B cell (primary cell): ENCODE data around the gene PROM1. TPM values are rescaled to one million over a fixed set of nuclear protein-coding genes. Genes with fewer than 3 reads are reported as not detected.

ENCODE experiments used
- ATAC-seq: fragments of 200-7000 bp; cut with Tn5 transposase; one replicate; pipeline ENCODE4 v1.10.0; 2021; ENCODE audit warnings: low read depth, mild to moderate bottlenecking, moderate number of reproducible peaks, moderate library complexity
- CTCF ChIA-PET: fragments of 350-600 bp; sonication (Branson Sonifier 250); formaldehyde crosslinking; loops from one replicate; lab custom pipeline; 2021; ENCODE audit warnings: antibody characterized with exemption, inconsistent platforms; lab: Charles Lee
- POLR2A ChIA-PET: fragments of 350-600 bp; sonication (Branson Sonifier 250); formaldehyde crosslinking; loops from one replicate; lab custom pipeline; 2021; ENCODE audit warnings: antibody characterized with exemption; lab: Charles Lee
- DNase-seq: peaks from one replicate; pipeline ENCODE4 v3.0.0; 2013
- H2AFZ ChIP-seq: 2 replicates; pipeline ENCODE4 v1.6.1; 2012; ENCODE audit warnings: mild to moderate bottlenecking, low read depth, low read length; ENCODE audit not compliant: insufficient read depth, poor library complexity, severe bottlenecking
- H3K27ac ChIP-seq, 2 donors: 1 replicate in 1 of 2; 2 replicates in 1 of 2; pipeline ENCODE4 v1.5.1; 2012 to 2013; ENCODE audit warnings: low read length in 2 of 2, mild to moderate bottlenecking in 2 of 2, moderate library complexity in 1 of 2
- H3K27me3 ChIP-seq, 4 experiments: fragments of 200-600 bp in 1 of 4; sonication (generic) in 1 of 4; replicated peaks in 1 of 4; 1 replicate in 2 of 4; 2 replicates in 2 of 4; pipeline versions ENCODE4 v1.6.1 to v1.7.0; 2013 to 2016; ENCODE audit warnings: low read length in 3 of 4, mild to moderate bottlenecking in 2 of 4, mixed read lengths in 1 of 4, moderate library complexity in 1 of 4; ENCODE audit not compliant: insufficient read depth in 4 of 4, control insufficient read depth in 3 of 4; ENCODE audit errors: control extremely low read depth in 1 of 4
- H3K36me3 ChIP-seq, 2 experiments: replicated peaks in 1 of 2; 1 replicate in 1 of 2; 2 replicates in 1 of 2; pipeline versions ENCODE4 v1.6.1 to v1.7.1; 2013; ENCODE audit warnings: low read length in 1 of 2; ENCODE audit not compliant: insufficient read depth in 2 of 2, control insufficient read depth in 1 of 2; ENCODE audit errors: control extremely low read depth in 1 of 2, extremely low read depth in 1 of 2
- H3K4me1 ChIP-seq, 2 donors: fragments of 200-600 bp in 1 of 2; sonication (generic) in 1 of 2; 1 replicate in 1 of 2; 2 replicates in 1 of 2; pipeline versions ENCODE4 v1.5.1 to v1.6.1; 2013 to 2017; ENCODE audit warnings: low read length in 2 of 2; ENCODE audit not compliant: control insufficient read depth in 2 of 2, insufficient read depth in 2 of 2
- H3K4me2 ChIP-seq: replicated peaks from 2 replicates; pipeline ENCODE3; 2012; ENCODE audit warnings: mild to moderate bottlenecking, low read depth, low read length; ENCODE audit not compliant: poor library complexity, severe bottlenecking
- H3K4me3 ChIP-seq, 5 experiments: fragments of 200-600 bp in 1 of 5; sonication (generic) in 1 of 5; 1 replicate in 3 of 5; 2 replicates in 2 of 5; pipeline versions ENCODE4 v1.5.1 to v1.7.0; 2011 to 2016; ENCODE audit warnings: low read length in 4 of 5, mild to moderate bottlenecking in 4 of 5, low read depth in 2 of 5, control low read depth in 1 of 5, moderate library complexity in 1 of 5; ENCODE audit not compliant: insufficient read depth in 1 of 5; ENCODE audit errors: control extremely low read depth in 1 of 5, extremely low read depth in 1 of 5
- H3K79me2 ChIP-seq: fragments of 200-600 bp; sonication (generic); one replicate; pipeline ENCODE4 v1.6.0; 2016; ENCODE audit warnings: low read length; ENCODE audit not compliant: control insufficient read depth, insufficient read depth
- H3K9ac ChIP-seq: fragments of 200-600 bp; sonication (generic); 2 replicates; pipeline ENCODE4 v1.6.1; 2017; ENCODE audit warnings: mild to moderate bottlenecking, low read length, moderate library complexity
- H3K9me3 ChIP-seq, 3 donors: one replicate each; pipeline versions ENCODE4 v1.6.1 to v1.7.1; 2013; ENCODE audit warnings: low read length in 2 of 3; ENCODE audit not compliant: control insufficient read depth in 2 of 3, insufficient read depth in 1 of 3; ENCODE audit errors: control extremely low read depth in 1 of 3
- H4K20me1 ChIP-seq: 2 replicates; pipeline ENCODE4 v1.6.0; 2012; ENCODE audit warnings: mild to moderate bottlenecking, low read length; ENCODE audit not compliant: insufficient read depth, control insufficient read depth, poor library complexity, severe bottlenecking
- H3K27ac Mint-ChIP-seq: one replicate; pipeline ENCODE4 v1.8.0; 2021; ENCODE audit warnings: mixed read lengths
- H3K27me3 Mint-ChIP-seq: one replicate; pipeline ENCODE4 v1.8.0; 2021; ENCODE audit warnings: mixed read lengths
- H3K4me1 Mint-ChIP-seq: one replicate; pipeline ENCODE4 v1.8.0; 2021; ENCODE audit warnings: mixed read lengths
- H3K4me3 Mint-ChIP-seq: one replicate; pipeline ENCODE4 v1.8.0; 2021; ENCODE audit warnings: mixed read lengths
- H3K9me3 Mint-ChIP-seq: one replicate; pipeline ENCODE4 v1.8.0; 2022; ENCODE audit warnings: mixed read lengths; ENCODE audit not compliant: insufficient read depth
- CTCF ChIP-seq: fragments of 200-600 bp; IDR thresholded peaks from one replicate; pipeline ENCODE4 v1.8.0; 2022; ENCODE audit warnings: antibody characterized with exemption, mild to moderate bottlenecking
- EZH2 ChIP-seq: IDR thresholded peaks from 2 replicates; pipeline ENCODE4 v1.6.1; 2012; ENCODE audit warnings: borderline replicate concordance, low read depth, mild to moderate bottlenecking, moderate library complexity, low read length; ENCODE audit not compliant: insufficient read depth, poor library complexity, severe bottlenecking
- WGBS: methylation state at CpG from one replicate; pipeline ENCODE4 v1.1.5; 2013; ENCODE audit warnings: missing lambda C conversion rate; ENCODE audit not compliant: insufficient coverage; 5-methylcytosine and 5-hydroxymethylcytosine counted together
- intact Hi-C: fragments of 100-400 bp; cut with micrococcal nuclease; formaldehyde crosslinking; loops from one replicate; pipeline ENCODE4 v1.10.0; 2022
- polyA plus RNA-seq: library from polyadenylated mRNA; depleted of rRNA; stranded (reverse); fragments of >200 nt; gene quantifications from 2 replicates; pipeline ENCODE4 v1.2.3, GENCODE V29; 2012
- total RNA-seq, 2 donors: library from RNA; stranded (reverse); fragments of 120-200 nt in 1 of 2; gene quantifications; 1 replicate in 1 of 2; 2 replicates in 1 of 2; pipeline versions ENCODE4 v1.2.3 to v1.2.4, GENCODE V29; 2013 to 2022

The PROM1 gene
- total and polyA plus RNA-seq, 2 donors (not counting 1 experiment from before 2014, with no cell fraction given), result 0.04 TPM; not detected in 1

- Histone ChIP-seq H3K9me3 (peaks cover 0 to 6% (median 0%) of the 10 kb centered on the region in 3 donors), H3K9ac (no peak overlapping the region), H4K20me1 (no peaks in the 10 kb centered on the region), H3K36me3 (no peaks in the 10 kb centered on the region), H3K27ac (no peak overlapping the region), H3K4me1 (peaks cover 0 to 2% of the 10 kb centered on the region in 2 donors), H2AFZ (no peak overlapping the region), H3K4me2 (no peak overlapping the region), H3K4me3 (no peak overlapping the region), H3K27me3 (no peaks in the 10 kb centered on the region), H3K79me2 (no peaks in the 10 kb centered on the region)
- ATAC-seq, result no peak
- WGBS, result 89% methylated on average over 3 of the region's 5 CpGs
- H3K27ac Mint-ChIP-seq, result no peak overlapping the region
- no peaks in the 10 kb centered on the region for H3K9me3 Mint-ChIP-seq
- intact Hi-C loops, result no loop called here
- no peak overlapping the region for H3K4me3 Mint-ChIP-seq
- ChIA-PET POLR2A (no interaction called here), CTCF (interaction anchor here (0.6 kb wide), 1 partner anchor 112 kb away, joined by 3 read pairs; no protein-coding TSS in a partner anchor)
- H3K4me1 Mint-ChIP-seq, result peaks cover 2% of the 10 kb centered on the region
- H3K27me3 Mint-ChIP-seq, result peaks cover 24% of the 10 kb centered on the region
- TF ChIP-seq EZH2, result no peak
- DNase-seq, result no peak
These were observed 33.3 kb upstream of the PROM1 start for GRCh38 chr4:16117164-16117563.

- intact Hi-C loops, result no loop called here
- ChIA-PET POLR2A (no interaction called here), CTCF (interaction anchor here (0.7 kb wide), 1 partner anchor 12 kb away, joined by 3 read pairs; no protein-coding TSS in a partner anchor)
- Mint-ChIP-seq H3K4me3 (no peak overlapping the region), H3K4me1 (no peaks in the 10 kb centered on the region), H3K27ac (no peak overlapping the region), H3K27me3 (peaks cover 29% of the 10 kb centered on the region), H3K9me3 (no peaks in the 10 kb centered on the region)
- WGBS, result 78% methylated on average over 3 of the region's 3 CpGs
- no peaks in the 10 kb centered on the region for H3K79me2 ChIP-seq
- no peak overlapping the region for H3K9ac ChIP-seq
- H3K36me3 ChIP-seq, result no peaks in the 10 kb centered on the region
- H3K27ac ChIP-seq, result no peak overlapping the region
- no peak overlapping the region for H3K4me2 ChIP-seq
- peaks cover 0 to 6% (median 0%) of the 10 kb centered on the region in 3 donors for H3K9me3 ChIP-seq
- H3K4me3 ChIP-seq, result no peak overlapping the region
- no peaks in the 10 kb centered on the region for H3K27me3 ChIP-seq
- H3K4me1 ChIP-seq, result no peaks in the 10 kb centered on the region
- DNase-seq (no peak), ATAC-seq (no peak)
- H4K20me1 ChIP-seq, result no peaks in the 10 kb centered on the region
- H2AFZ ChIP-seq, result no peak overlapping the region
- no peak for TF ChIP-seq EZH2
- no peak for TF ChIP-seq CTCF
These were observed 32.7 kb upstream of the PROM1 start for GRCh38 chr4:16116493-16116990.
